ENCODE data around the gene QTRT2. TPM values are rescaled to one million over a fixed set of nuclear protein-coding genes. Genes with fewer than 3 reads are reported as not detected.

Gene QTRT2
- total RNA-seq = 10.8 and 15.6 TPM in 2 replicates

GRCh38 chr3:114056130-114057010, at the start of gene QTRT2, which contains the start of gene CCDC191:
Gene QTRT2 (plus strand): TSS chr3:114056737. CDS start chr3:114065258, 8,521 bp downstream.
Gene CCDC191 (minus strand): TSS chr3:114056526. CDS start chr3:114056466, 60 bp downstream.

Other genes starting within 250 kb of the QTRT2 start
- gene GRAMD1C, start 217.9 kb upstream of the QTRT2 start, total RNA-seq = 3.8 and 7.1 TPM in 2 replicates
- gene ZDHHC23, start 108.7 kb upstream of the QTRT2 start, total RNA-seq = 0.66 and 0.73 TPM in 2 replicates
- 2.6 and 4.2 TPM in 2 replicates for gene CCDC191, start 211 bp upstream of the QTRT2 start, total RNA-seq
- gene DRD3, start 122.3 kb downstream of the QTRT2 start, total RNA-seq = not detected in 2 replicates
- gene ZNF80, start 180.8 kb downstream of the QTRT2 start, total RNA-seq = not detected in 2 replicates
- gene TIGIT, start 237.3 kb downstream of the QTRT2 start, total RNA-seq = not detected in 2 replicates